HEK293 (cell line): ENCODE results near the gene LDB2.

Experiments used
- CTCF ChIA-PET: fragments of 350-600 bp; formaldehyde crosslinking; extraction: SDS; loops from one replicate; lab custom pipeline; 2021; ENCODE audit warnings: antibody characterized with exemption; lab: Yijun Ruan, JAX
- POLR2A ChIA-PET: fragments of 300-600 bp; formaldehyde crosslinking; extraction: SDS; loops from one replicate; lab custom pipeline; 2020; ENCODE audit warnings: antibody characterized with exemption, inconsistent platforms; lab: Yijun Ruan, JAX
- H3K27ac ChIP-seq: fragments of 200-500 bp; sonication (Bioruptor generic); 2 replicates; pipeline ENCODE4 v1.5.1; 2014; ENCODE audit warnings: low read depth, low read length, control low read depth, inconsistent platforms; ENCODE audit errors: extremely low read depth
- H3K36me3 ChIP-seq, 2 experiments: fragments of 200-500 bp in 1 of 2; sonication (Bioruptor generic) in 1 of 2; 1 replicate in 1 of 2; 2 replicates in 1 of 2; pipeline ENCODE4 v1.5.1; 2014 to 2017; ENCODE audit warnings: inconsistent platforms in 2 of 2, low read length in 2 of 2; ENCODE audit not compliant: control insufficient read depth in 2 of 2, insufficient read depth in 1 of 2
- H3K4me1 ChIP-seq: fragments of 200-500 bp; sonication (Bioruptor generic); 2 replicates; pipeline ENCODE4 v1.5.1; 2014; ENCODE audit warnings: mild to moderate bottlenecking, low read length, inconsistent platforms; ENCODE audit not compliant: control insufficient read depth, insufficient read depth
- H3K4me3 ChIP-seq: 2 replicates; pipeline ENCODE4 v1.5.1; 2011; ENCODE audit warnings: low read depth, mild to moderate bottlenecking, control low read depth, low read length, moderate library complexity
- H3K9me3 ChIP-seq: fragments of 200-500 bp; sonication (Bioruptor generic); 2 replicates; pipeline ENCODE4 v1.5.1; 2014; ENCODE audit warnings: low read depth, low read length, inconsistent platforms; ENCODE audit not compliant: control insufficient read depth, insufficient read depth
- ATF2 ChIP-seq: fragments of 450-650 bp; formaldehyde crosslinking; IDR thresholded peaks from 2 replicates; pipeline ENCODE4 v1.5.1; 2016; ENCODE audit warnings: missing biosample characterization, missing genetic modification characterization, low read depth
- BCL11B ChIP-seq: fragments of 450-650 bp; formaldehyde crosslinking; IDR thresholded peaks from 2 replicates; pipeline ENCODE4 v1.5.1; 2016; ENCODE audit warnings: low read depth, missing biosample characterization, missing genetic modification characterization
- HOXA7 ChIP-seq: sonication (generic); formaldehyde crosslinking; IDR thresholded peaks from 2 replicates; pipeline ENCODE4 v1.8.1; 2022; ENCODE audit warnings: missing genetic modification reagents, borderline replicate concordance
- REST ChIP-seq: fragments of 450-650 bp; formaldehyde crosslinking; IDR thresholded peaks from 2 replicates; pipeline ENCODE4 v1.5.1; 2016; ENCODE audit warnings: missing biosample characterization, missing genetic modification characterization
- ZBTB1 ChIP-seq: fragments of 450-650 bp; formaldehyde crosslinking; IDR thresholded peaks from 2 replicates; pipeline ENCODE4 v1.5.1; 2016; ENCODE audit warnings: missing biosample characterization, missing genetic modification characterization
- ZBTB49 ChIP-seq: fragments of 450-650 bp; formaldehyde crosslinking; IDR thresholded peaks from 2 replicates; pipeline ENCODE4 v1.5.1; 2016; ENCODE audit warnings: missing biosample characterization, missing genetic modification characterization, low read depth
- ZIC2 ChIP-seq: fragments of 450-650 bp; formaldehyde crosslinking; IDR thresholded peaks from 2 replicates; pipeline ENCODE4 v1.5.1; 2016; ENCODE audit warnings: missing biosample characterization, missing genetic modification characterization
- ZNF10 ChIP-seq: fragments of 450-650 bp; formaldehyde crosslinking; IDR thresholded peaks from 2 replicates; pipeline ENCODE4 v1.5.1; 2017; ENCODE audit warnings: missing biosample characterization, missing genetic modification characterization
- ZNF114 ChIP-seq: fragments of 450-650 bp; formaldehyde crosslinking; IDR thresholded peaks from 2 replicates; pipeline ENCODE4 v1.5.0; 2017; ENCODE audit warnings: missing biosample characterization, missing genetic modification characterization
- ZNF146 ChIP-seq: fragments of 450-650 bp; formaldehyde crosslinking; IDR thresholded peaks from 2 replicates; pipeline ENCODE4 v1.5.1; 2016; ENCODE audit warnings: missing biosample characterization, missing genetic modification characterization
- ZNF23 ChIP-seq: fragments of 450-650 bp; formaldehyde crosslinking; IDR thresholded peaks from 2 replicates; pipeline ENCODE4 v1.5.1; 2016; ENCODE audit warnings: missing biosample characterization, missing genetic modification characterization, borderline replicate concordance
- ZNF280D ChIP-seq: fragments of 450-650 bp; formaldehyde crosslinking; IDR thresholded peaks from 2 replicates; pipeline ENCODE4 v1.5.1; 2016; ENCODE audit warnings: missing biosample characterization, missing genetic modification characterization
- ZNF302 ChIP-seq: fragments of 450-650 bp; formaldehyde crosslinking; IDR thresholded peaks from 2 replicates; pipeline ENCODE4 v1.5.1; 2016; ENCODE audit warnings: missing biosample characterization, missing genetic modification characterization, low read depth
- ZNF423 ChIP-seq: fragments of 450-650 bp; formaldehyde crosslinking; IDR thresholded peaks from 2 replicates; pipeline ENCODE4 v1.5.1; 2016; ENCODE audit warnings: missing biosample characterization, missing genetic modification characterization
- ZNF521 ChIP-seq: fragments of 450-650 bp; formaldehyde crosslinking; IDR thresholded peaks from 2 replicates; pipeline ENCODE4 v1.5.1; 2017; ENCODE audit warnings: missing biosample characterization, mild to moderate bottlenecking, missing genetic modification characterization
- ZNF529 ChIP-seq: fragments of 450-650 bp; formaldehyde crosslinking; IDR thresholded peaks from 2 replicates; pipeline ENCODE4 v1.5.1; 2017; ENCODE audit warnings: missing genetic modification characterization, missing biosample characterization; ENCODE audit not compliant: insufficient replicate concordance
- ZNF558 ChIP-seq: fragments of 450-650 bp; formaldehyde crosslinking; IDR thresholded peaks from 2 replicates; pipeline ENCODE4 v1.5.1; 2016; ENCODE audit warnings: missing biosample characterization, missing genetic modification characterization
- ZNF639 ChIP-seq: fragments of 450-650 bp; formaldehyde crosslinking; IDR thresholded peaks from 2 replicates; pipeline ENCODE4 v1.5.1; 2016; ENCODE audit warnings: missing biosample characterization, missing genetic modification characterization
- ZNF658 ChIP-seq: fragments of 450-650 bp; formaldehyde crosslinking; IDR thresholded peaks from 2 replicates; pipeline ENCODE4; 2016; ENCODE audit warnings: missing biosample characterization, missing genetic modification characterization
- ZNF747 ChIP-seq: fragments of 450-650 bp; formaldehyde crosslinking; IDR thresholded peaks from 2 replicates; pipeline ENCODE4 v1.5.1; 2016; ENCODE audit warnings: missing biosample characterization, missing genetic modification characterization
- ZNF777 ChIP-seq: fragments of 450-650 bp; formaldehyde crosslinking; IDR thresholded peaks from 2 replicates; pipeline ENCODE4 v1.5.1; 2017; ENCODE audit warnings: missing biosample characterization, missing genetic modification characterization, borderline replicate concordance
- ZNF837 ChIP-seq: fragments of 450-650 bp; formaldehyde crosslinking; IDR thresholded peaks from 2 replicates; pipeline ENCODE4 v1.5.1; 2016; ENCODE audit warnings: missing biosample characterization, missing genetic modification characterization
- ZSCAN30 ChIP-seq: fragments of 450-650 bp; IDR thresholded peaks from 2 replicates; pipeline ENCODE4 v1.5.1; 2018; ENCODE audit warnings: missing biosample characterization, mild to moderate bottlenecking, missing genetic modification characterization, moderate library complexity

LDB2 gene

GRCh38 chr4:16692524-16692923 lies 205.9 kb downstream of the LDB2 start:
- Histone ChIP-seq H3K4me1 (no peaks in the 10 kb centered on the region), H3K27ac (no peak overlapping the region), H3K36me3 (no peaks in the 10 kb centered on the region), H3K9me3 (no peaks in the 10 kb centered on the region), H3K4me3 (no peak overlapping the region)
- POLR2A ChIA-PET = interaction anchor here (0.6 kb wide), 1 partner anchor 460 kb away, joined by 3 read pairs; no protein-coding TSS in a partner anchor
- TF ChIP-seq ZNF302 = no peak
- TF ChIP-seq ZNF777 (tag by site-specific recombination) = no peak
- no peak for TF ChIP-seq ZBTB1 (tag by site-specific recombination)
- TF ChIP-seq ZNF529 (tag by site-specific recombination) = no peak
- no peak for TF ChIP-seq ZNF114 (tag by site-specific recombination)
- TF ChIP-seq HOXA7 (CRISPR knock-in tag) = no peak
- no peak for TF ChIP-seq ZBTB49 (tag by site-specific recombination)
- TF ChIP-seq REST = no peak
- TF ChIP-seq ZNF639 (tag by site-specific recombination) = no peak
- TF ChIP-seq ZNF423 (tag by site-specific recombination) = no peak
- CTCF ChIA-PET = interaction anchor here (0.6 kb wide), 1 partner anchor 50 kb away, joined by 3 read pairs; no protein-coding TSS in a partner anchor

- no peak overlapping the region for H3K4me3 ChIP-seq
- ChIA-PET POLR2A (no interaction called here), CTCF (interaction anchor here (0.6 kb wide), 1 partner anchor 50 kb away, joined by 3 read pairs; no protein-coding TSS in a partner anchor)
- H3K36me3 ChIP-seq = no peaks in the 10 kb centered on the region
- no peak overlapping the region for H3K27ac ChIP-seq
- no peaks in the 10 kb centered on the region for H3K4me1 ChIP-seq
- H3K9me3 ChIP-seq = no peaks in the 10 kb centered on the region
- no peak for TF ChIP-seq ATF2
- TF ChIP-seq ZNF23 (tag by site-specific recombination) = no peak
- TF ChIP-seq ZNF658 (tag by site-specific recombination) = no peak
- TF ChIP-seq ZNF837 = no peak
- no peak for TF ChIP-seq ZNF521 (tag by site-specific recombination)
- no peak for TF ChIP-seq ZNF146
- no peak for TF ChIP-seq ZNF280D
- no peak for TF ChIP-seq ZSCAN30
- TF ChIP-seq BCL11B (tag by site-specific recombination) = no peak
- TF ChIP-seq ZIC2 (tag by site-specific recombination) = no peak
- TF ChIP-seq ZNF747 (tag by site-specific recombination) = no peak
- no peak for TF ChIP-seq ZNF558 (tag by site-specific recombination)
- no peak for TF ChIP-seq ZNF10
Observed at GRCh38 chr4:16692046-16692445, 206.4 kb downstream of the LDB2 start.
